ENCODE data around the gene TEDC1.
"Not testable (repeated sequence)": the region's sequence is repeated elsewhere in the genome, so short reads cannot be mapped to it uniquely, and the experiment has no call there.

The TEDC1 gene

GRCh38 chr14:105540811-105541210, 49.8 kb downstream of the TEDC1 start:
- no peak for DNase-seq (ENCODE audit: low read depth)

- no peak for DNase-seq (ENCODE audit: low read depth)
These were observed 50.3 kb downstream of the TEDC1 start for GRCh38 chr14:105541218-105541875.

- not testable (repeated sequence) for DNase-seq (ENCODE audit: low read depth)
These were observed 54.6 kb downstream of the TEDC1 start for GRCh38 chr14:105545676-105546075.

- DNase-seq (ENCODE audit: low read depth), result not testable (repeated sequence)
These were observed 55.4 kb downstream of the TEDC1 start for GRCh38 chr14:105546410-105546809.

GRCh38 chr14:105547072-105547471, 56.0 kb downstream of the TEDC1 start:
- not testable (repeated sequence) for DNase-seq (ENCODE audit: low read depth)

GRCh38 chr14:105547741-105548169, 56.7 kb downstream of the TEDC1 start:
- no peak for DNase-seq (ENCODE audit: low read depth)
